HG03045 (cell line): ENCODE measurements around the gene ZBTB22.
"Not testable (repeated sequence)": the region's sequence is repeated elsewhere in the genome, so short reads cannot be mapped to it uniquely, and the experiment has no call there.

Source experiments
- ATAC-seq: cut with Tn5 transposase; IDR thresholded peaks from one replicate; pipeline ENCODE4 v1.9.1; 2021; ENCODE audit warnings: mild to moderate bottlenecking, moderate library complexity; ENCODE audit not compliant: unreplicated experiment

ZBTB22 gene

GRCh38 chr6:33317669-33318425 is at the start of gene ZBTB22:
TSS of gene ZBTB22 (minus strand) at chr6:33317744. CDS start at chr6:33316916, 828 bp downstream.
- peak; percentile 48 for ATAC-seq

GRCh38 chr6:33367009-33367714 is 49.6 kb upstream of the ZBTB22 start:
- no peak for ATAC-seq

GRCh38 chr6:33365206-33365971 is 47.8 kb upstream of the ZBTB22 start:
- ATAC-seq: not testable (repeated sequence)

GRCh38 chr6:33364475-33365205 is 47.1 kb upstream of the ZBTB22 start:
- not testable (repeated sequence) for ATAC-seq

- not testable (repeated sequence) for ATAC-seq
Observed at GRCh38 chr6:33363486-33363885, 45.9 kb upstream of the ZBTB22 start.

GRCh38 chr6:33359331-33359730 is 41.8 kb upstream of the ZBTB22 start:
- ATAC-seq: no peak

- not testable (repeated sequence) for ATAC-seq
Observed at GRCh38 chr6:33357160-33357871, 39.8 kb upstream of the ZBTB22 start.

- ATAC-seq: no peak
Observed at GRCh38 chr6:33356295-33356694, 38.8 kb upstream of the ZBTB22 start.

GRCh38 chr6:33355860-33356259 is 38.3 kb upstream of the ZBTB22 start:
- not testable (repeated sequence) for ATAC-seq

- ATAC-seq: no peak
Observed at GRCh38 chr6:33347816-33348215, 30.3 kb upstream of the ZBTB22 start.

- not testable (repeated sequence) for ATAC-seq
Observed at GRCh38 chr6:33346972-33347371, 29.4 kb upstream of the ZBTB22 start.

- no peak for ATAC-seq
Observed at GRCh38 chr6:33344701-33345697, 27.5 kb upstream of the ZBTB22 start.

GRCh38 chr6:33343953-33344611 is 26.5 kb upstream of the ZBTB22 start:
- peak; percentile 42 for ATAC-seq

GRCh38 chr6:33343606-33343952 is 26.0 kb upstream of the ZBTB22 start:
- not testable (repeated sequence) for ATAC-seq

- no peak for ATAC-seq
Observed at GRCh38 chr6:33339193-33339592, 21.6 kb upstream of the ZBTB22 start.

GRCh38 chr6:33336495-33336894 is 19.0 kb upstream of the ZBTB22 start:
- ATAC-seq: no peak

GRCh38 chr6:33335916-33336315 is 18.4 kb upstream of the ZBTB22 start:
- ATAC-seq: no peak

- ATAC-seq: no peak
Observed at GRCh38 chr6:33333666-33334065, 16.1 kb upstream of the ZBTB22 start.
